ENCODE results near the gene GPX5. TPM values are rescaled to one million over a fixed set of nuclear protein-coding genes. Genes with fewer than 3 reads are reported as not detected.
"Not testable (repeated sequence)": the region's sequence is repeated elsewhere in the genome, so short reads cannot be mapped to it uniquely, and the experiment has no call there.

Gene GPX5
- total RNA-seq, 3 donors from 2014 or later (not counting 1 experiment from before 2014, with no cell fraction given): not detected

- Histone ChIP-seq H3K27ac (ENCODE audit: low read length) (no peak overlapping the region), H3K9me3 (ENCODE audit: control insufficient read depth, insufficient read depth, low read length) (peaks cover 5% of the 10 kb centered on the region), H3K4me1 (ENCODE audit: control insufficient read depth, insufficient read depth, low read length) (peaks cover 14% of the 10 kb centered on the region), H3K4me3 (ENCODE audit: low read length) (no peak overlapping the region), H3K27me3 (ENCODE audit: control insufficient read depth, insufficient read depth, low read length) (peaks cover 26% of the 10 kb centered on the region), H3K36me3 (ENCODE audit: control insufficient read depth, insufficient read depth, low read length) (no peaks in the 10 kb centered on the region)
- H3K4me3 Mint-ChIP-seq: no peak overlapping the region
- peaks cover 15% of the 10 kb centered on the region for H3K36me3 Mint-ChIP-seq
- H3K27me3 Mint-ChIP-seq (ENCODE audit: low read depth in 2 of 2): peaks cover 40 to 92% of the 10 kb centered on the region in 2 donors
- peaks cover 2 to 8% of the 10 kb centered on the region in 2 donors for H3K9me3 Mint-ChIP-seq
- peaks cover 7 to 10% of the 10 kb centered on the region in 2 donors for H3K4me1 Mint-ChIP-seq
- H3K27ac Mint-ChIP-seq: no peak overlapping the region
- WGBS (ENCODE audit: insufficient coverage): 14% methylated on average over 26 of the region's 31 CpGs
- intact Hi-C loops (cut with micrococcal nuclease): no loop called here
- DNase-seq: peak in 1 of 2 donors; percentile 53
- TF ChIP-seq CTCF (IDR thresholded peaks at IDR 0.05): no peak
- ATAC-seq: no peak
Observed at GRCh38 chr6:28543651-28544610, 18.2 kb downstream of the GPX5 start.

DNA sequence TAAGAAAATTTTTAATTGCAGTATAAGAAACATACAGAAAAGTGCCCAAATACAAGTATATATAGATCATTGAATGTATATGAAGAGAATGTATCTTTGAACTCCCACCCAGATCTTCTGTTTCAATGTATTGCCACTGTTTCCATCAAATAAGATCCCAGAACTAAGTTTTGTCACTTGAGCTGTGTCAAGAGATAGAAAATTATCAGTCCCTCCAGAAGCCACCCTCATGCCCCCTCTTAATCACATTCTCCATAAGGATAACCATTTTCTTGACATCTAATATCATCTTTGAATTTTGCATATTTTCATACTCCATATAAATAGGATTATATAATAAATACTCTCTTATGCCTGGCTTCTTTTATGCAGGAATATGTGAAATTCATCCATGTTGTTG lies 20.3 kb downstream of the GPX5 start:
- ATAC-seq: no peak
- intact Hi-C loops (cut with micrococcal nuclease): no loop called here

GRCh38 chr6:28547003-28547402 lies 21.3 kb downstream of the GPX5 start:
- H3K4me3 ChIP-seq (ENCODE audit: low read length); DNase-seq; H3K4me3 Mint-ChIP-seq; H3K36me3 Mint-ChIP-seq; H3K27ac ChIP-seq (ENCODE audit: low read length); H3K27ac Mint-ChIP-seq; ATAC-seq; intact Hi-C loops (cut with micrococcal nuclease); H3K9me3 Mint-ChIP-seq; H3K4me1 Mint-ChIP-seq; H3K36me3 ChIP-seq (ENCODE audit: control insufficient read depth, insufficient read depth, low read length); H3K9me3 ChIP-seq (ENCODE audit: control insufficient read depth, insufficient read depth, low read length): not testable (repeated sequence)
- peaks cover 27% of the 10 kb centered on the region for H3K27me3 ChIP-seq (ENCODE audit: control insufficient read depth, insufficient read depth, low read length)
- WGBS (ENCODE audit: insufficient coverage): 74% methylated on average over 3 of the region's 3 CpGs
- peaks cover 30 to 92% of the 10 kb centered on the region in 2 donors for H3K27me3 Mint-ChIP-seq (ENCODE audit: low read depth in 2 of 2)
- peaks cover 14% of the 10 kb centered on the region for H3K4me1 ChIP-seq (ENCODE audit: control insufficient read depth, insufficient read depth, low read length)

More for the DNA sequence above, 20.3 kb downstream of the GPX5 start:
- Mint-ChIP-seq H3K36me3 (peaks cover 7% of the 10 kb centered on the region), H3K27ac (no peak overlapping the region), H3K4me3 (no peak overlapping the region), H3K27me3 (ENCODE audit: low read depth in 2 of 2) (peaks cover 38 to 94% of the 10 kb centered on the region in 2 donors), H3K4me1 (peaks cover 7 to 10% of the 10 kb centered on the region in 2 donors), H3K9me3 (peaks cover 2 to 5% of the 10 kb centered on the region in 2 donors)
- DNase-seq: no peak
- Histone ChIP-seq H3K27ac (ENCODE audit: low read length) (no peak overlapping the region), H3K36me3 (ENCODE audit: control insufficient read depth, insufficient read depth, low read length) (no peaks in the 10 kb centered on the region), H3K4me3 (ENCODE audit: low read length) (no peak overlapping the region), H3K9me3 (ENCODE audit: control insufficient read depth, insufficient read depth, low read length) (peaks cover 5% of the 10 kb centered on the region), H3K27me3 (ENCODE audit: control insufficient read depth, insufficient read depth, low read length) (peaks cover 27% of the 10 kb centered on the region), H3K4me1 (ENCODE audit: control insufficient read depth, insufficient read depth, low read length) (peaks cover 14% of the 10 kb centered on the region)
- no peak for TF ChIP-seq CTCF (IDR thresholded peaks at IDR 0.05)

DNA sequence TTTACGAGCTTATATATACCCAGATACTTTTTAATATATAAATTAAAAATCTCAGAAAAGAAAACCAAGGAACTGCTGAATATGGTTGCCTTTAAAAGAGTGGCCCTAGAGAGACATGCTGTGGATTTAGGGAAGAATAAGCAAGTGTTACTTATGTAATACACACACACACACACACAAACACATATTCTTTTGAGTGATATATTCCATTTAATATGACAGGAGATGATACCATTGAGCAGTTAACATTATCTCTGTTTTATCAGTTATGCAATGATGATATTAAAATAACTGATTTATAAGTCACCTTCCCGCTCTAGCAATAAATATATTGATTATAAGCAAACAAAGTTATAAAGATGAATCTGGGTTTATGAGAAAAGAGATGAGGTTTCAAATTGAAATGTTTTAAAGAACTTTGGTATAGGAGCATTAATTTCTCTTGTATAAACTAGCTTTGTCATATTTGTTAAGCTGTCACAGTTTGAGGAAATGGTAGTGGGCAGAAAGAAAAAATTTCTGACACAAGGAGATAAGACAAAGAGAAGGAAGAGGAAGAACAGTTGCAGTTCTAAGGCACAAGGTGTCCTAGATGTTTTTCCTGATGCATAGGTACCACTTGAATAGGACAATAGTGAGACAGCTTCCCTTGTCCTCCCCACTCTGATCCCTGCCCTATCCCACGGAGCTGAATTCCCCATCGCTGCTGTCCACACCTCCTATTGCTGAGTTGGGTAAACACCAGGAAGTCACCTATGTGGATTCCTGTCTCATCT lies 26.4 kb downstream of the GPX5 start:
- Mint-ChIP-seq H3K27ac (no peak overlapping the region), H3K27me3 (ENCODE audit: low read depth in 2 of 2) (peaks cover 35 to 72% of the 10 kb centered on the region in 2 donors), H3K4me3 (no peak overlapping the region), H3K9me3 (peaks cover 0 to 4% of the 10 kb centered on the region in 2 donors), H3K36me3 (peaks cover 1% of the 10 kb centered on the region), H3K4me1 (no peaks in the 10 kb centered on the region)
- no peak for TF ChIP-seq CTCF (IDR thresholded peaks at IDR 0.05)
- no peak overlapping the region for H3K27ac ChIP-seq (ENCODE audit: low read length)
- no peaks in the 10 kb centered on the region for H3K9me3 ChIP-seq (ENCODE audit: control insufficient read depth, insufficient read depth, low read length)
- 63% methylated on average over 2 of the region's 4 CpGs for WGBS (ENCODE audit: insufficient coverage)
- ATAC-seq (no peak), DNase-seq (no peak)
- no peak overlapping the region for H3K4me3 ChIP-seq (ENCODE audit: low read length)
- no peaks in the 10 kb centered on the region for H3K4me1 ChIP-seq (ENCODE audit: control insufficient read depth, insufficient read depth, low read length)
- peaks cover 12% of the 10 kb centered on the region for H3K27me3 ChIP-seq (ENCODE audit: control insufficient read depth, insufficient read depth, low read length)
- intact Hi-C loops (cut with micrococcal nuclease): no loop called here
- no peaks in the 10 kb centered on the region for H3K36me3 ChIP-seq (ENCODE audit: control insufficient read depth, insufficient read depth, low read length)
